NT2/D1 (cell line): ENCODE measurements around the gene ECI2.

Source experiments
- SUZ12 ChIP-seq: IDR thresholded peaks from 2 replicates; pipeline ENCODE4 v1.6.1; 2011; ENCODE audit not compliant: insufficient read length, insufficient read depth; ENCODE audit errors: extremely low read depth
- YY1 ChIP-seq: IDR thresholded peaks from 2 replicates; pipeline ENCODE4 v1.6.1; 2011; ENCODE audit not compliant: insufficient read length, insufficient read depth
- ZNF274 ChIP-seq: IDR thresholded peaks from 2 replicates; pipeline ENCODE4 v1.6.1; 2011; ENCODE audit warnings: mild to moderate bottlenecking, low read depth, low read length

- TF ChIP-seq ZNF274 (no peak), SUZ12 (no peak), YY1 (no peak)
Measured at GRCh38 chr6:4100655-4101054, 34.7 kb downstream of the ECI2 start.
